ENCODE results near the gene TBX3. TPM values are rescaled to one million over a fixed set of nuclear protein-coding genes. Genes with fewer than 3 reads are reported as not detected.

The TBX3 gene
- total RNA-seq, 2 experiments from 2014 or later: not detected

DNA sequence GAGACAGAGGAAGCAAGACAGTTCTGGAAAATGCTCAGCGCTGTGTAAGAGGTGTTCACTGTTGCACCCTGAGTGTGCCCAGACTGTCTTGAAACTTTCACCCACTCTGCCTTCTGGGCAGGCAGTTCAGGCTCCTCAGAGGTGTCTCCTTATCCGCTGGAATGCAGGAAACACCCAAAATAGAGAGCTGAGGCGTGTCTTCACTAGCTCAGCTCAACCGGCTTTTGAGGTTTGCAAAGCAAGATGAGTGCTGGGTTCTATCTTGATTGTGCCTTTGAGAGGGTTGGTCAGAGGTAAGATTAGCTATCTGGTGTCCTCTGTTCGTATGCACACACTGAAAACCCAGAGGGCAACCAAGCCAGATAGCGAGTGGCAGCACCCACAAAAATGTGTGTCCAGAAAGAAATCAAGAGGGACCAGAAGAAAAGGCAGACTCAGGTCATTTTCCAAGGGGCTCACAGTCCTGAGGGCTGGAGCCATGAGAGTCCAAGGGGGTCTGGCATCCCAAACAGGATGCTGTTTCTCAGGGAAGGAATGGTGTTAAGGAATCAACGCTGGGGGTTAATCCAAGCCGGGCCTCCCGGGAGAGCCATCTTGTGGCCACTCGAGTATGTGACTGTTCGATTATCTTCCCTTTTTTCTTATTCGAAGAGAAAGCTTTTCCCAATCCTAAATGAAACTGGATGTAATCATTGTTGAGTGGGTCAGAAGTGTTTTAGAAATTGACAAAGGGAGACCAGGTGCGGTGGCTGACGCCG is 47.1 kb downstream of the TBX3 start:
- intact Hi-C loops (cut with micrococcal nuclease; ENCODE audit: unreplicated experiment): no loop called here
- BruUV-seq (replicated peaks): no TSS peak
- H3K36me3 ChIP-seq (ENCODE audit: insufficient read depth, low read length): no peaks in the 10 kb centered on the region
- H3K27ac ChIP-seq (ENCODE audit: low read depth, low read length, poor library complexity, severe bottlenecking): no peak overlapping the region
- H3K4me3 ChIP-seq (ENCODE audit: low read depth, low read length, poor library complexity, severe bottlenecking): no peak overlapping the region
- no peaks in the 10 kb centered on the region for H3K79me2 ChIP-seq (ENCODE audit: insufficient read depth, low read depth, low read length)
- no peaks in the 10 kb centered on the region for H3K9me2 ChIP-seq (ENCODE audit: insufficient read depth, low read length)
- ChIA-PET POLR2A (interaction anchor here (0.6 kb wide), 1 partner anchor 1292 kb away, joined by 4 read pairs; no protein-coding TSS in a partner anchor), CTCF (ENCODE audit: unreplicated experiment) (no interaction called here)
- no peaks in the 10 kb centered on the region for H3K4me1 ChIP-seq (ENCODE audit: insufficient read depth, low read length, poor library complexity, severe bottlenecking)
- H3K4me2 ChIP-seq (ENCODE audit: low read length): no peak overlapping the region
- no peaks in the 10 kb centered on the region for H3K9me3 ChIP-seq (ENCODE audit: low read length)
- DNase-seq (ENCODE audit: low spot score): no peak
- TF ChIP-seq EZH2phosphoT487 (IDR thresholded peaks at IDR 0.05; ENCODE audit: borderline replicate concordance, low read depth, low read length): no peak
- TF ChIP-seq, protein P1, sequence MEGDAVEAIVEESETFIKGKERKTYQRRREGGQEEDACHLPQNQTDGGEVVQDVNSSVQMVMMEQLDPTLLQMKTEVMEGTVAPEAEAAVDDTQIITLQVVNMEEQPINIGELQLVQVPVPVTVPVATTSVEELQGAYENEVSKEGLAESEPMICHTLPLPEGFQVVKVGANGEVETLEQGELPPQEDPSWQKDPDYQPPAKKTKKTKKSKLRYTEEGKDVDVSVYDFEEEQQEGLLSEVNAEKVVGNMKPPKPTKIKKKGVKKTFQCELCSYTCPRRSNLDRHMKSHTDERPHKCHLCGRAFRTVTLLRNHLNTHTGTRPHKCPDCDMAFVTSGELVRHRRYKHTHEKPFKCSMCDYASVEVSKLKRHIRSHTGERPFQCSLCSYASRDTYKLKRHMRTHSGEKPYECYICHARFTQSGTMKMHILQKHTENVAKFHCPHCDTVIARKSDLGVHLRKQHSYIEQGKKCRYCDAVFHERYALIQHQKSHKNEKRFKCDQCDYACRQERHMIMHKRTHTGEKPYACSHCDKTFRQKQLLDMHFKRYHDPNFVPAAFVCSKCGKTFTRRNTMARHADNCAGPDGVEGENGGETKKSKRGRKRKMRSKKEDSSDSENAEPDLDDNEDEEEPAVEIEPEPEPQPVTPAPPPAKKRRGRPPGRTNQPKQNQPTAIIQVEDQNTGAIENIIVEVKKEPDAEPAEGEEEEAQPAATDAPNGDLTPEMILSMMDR (conservative IDR thresholded peaks at IDR 0.05; ENCODE audit: low read length): 0 out of 2 replicates have a peak, but pooled peaks have one; percentile 19
- H2AFZ ChIP-seq (ENCODE audit: low read length): no peak overlapping the region
- no peaks in the 10 kb centered on the region for H4K20me1 ChIP-seq (ENCODE audit: insufficient read depth, low read length)

DNA sequence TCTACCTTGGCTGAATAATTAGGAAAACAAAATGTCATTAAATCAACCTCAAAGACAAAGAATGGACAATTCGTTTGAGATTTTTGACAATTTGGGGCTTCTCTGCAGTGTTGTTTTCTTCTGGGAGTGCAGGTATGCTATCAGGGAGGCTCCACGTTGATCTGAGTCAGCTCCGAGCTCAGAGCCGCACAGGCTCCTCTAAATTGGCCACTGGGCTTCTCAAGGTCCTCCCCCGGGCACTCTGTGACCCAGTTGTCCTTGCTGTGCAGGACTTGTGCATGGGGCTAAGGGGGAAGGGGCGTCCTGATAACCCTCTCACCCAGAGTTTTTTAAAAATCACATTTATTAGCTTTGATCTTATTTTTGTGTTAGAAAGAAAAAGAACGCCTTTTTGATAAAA is 52.7 kb downstream of the TBX3 start:
- H3K9me3 ChIP-seq (ENCODE audit: low read length): no peaks in the 10 kb centered on the region
- TF ChIP-seq, protein P1 (conservative IDR thresholded peaks at IDR 0.05; ENCODE audit: low read length): no peak
- BruUV-seq (replicated peaks): no TSS peak
- POLR2A ChIA-PET: interaction anchor here (0.6 to 1.3 kb wide), 2 partner anchors 10 to 548 kb away, joined by 4 to 5 read pairs; no protein-coding TSS in a partner anchor
- no peaks in the 10 kb centered on the region for H3K79me2 ChIP-seq (ENCODE audit: insufficient read depth, low read depth, low read length)
- no peaks in the 10 kb centered on the region for H4K20me1 ChIP-seq (ENCODE audit: insufficient read depth, low read length)
- no peaks in the 10 kb centered on the region for H3K9me2 ChIP-seq (ENCODE audit: insufficient read depth, low read length)
- no peak overlapping the region for H3K27ac ChIP-seq (ENCODE audit: low read depth, low read length, poor library complexity, severe bottlenecking)
- no peaks in the 10 kb centered on the region for H3K36me3 ChIP-seq (ENCODE audit: insufficient read depth, low read length)
- intact Hi-C loops (cut with micrococcal nuclease; ENCODE audit: unreplicated experiment): no loop called here
- CTCF ChIA-PET (ENCODE audit: unreplicated experiment): no interaction called here
- DNase-seq (ENCODE audit: low spot score): no peak
- no peak overlapping the region for H3K4me2 ChIP-seq (ENCODE audit: low read length)
- no peaks in the 10 kb centered on the region for H3K4me1 ChIP-seq (ENCODE audit: insufficient read depth, low read length, poor library complexity, severe bottlenecking)
- no peak overlapping the region for H3K4me3 ChIP-seq (ENCODE audit: low read depth, low read length, poor library complexity, severe bottlenecking)
- H2AFZ ChIP-seq (ENCODE audit: low read length): no peak overlapping the region

DNA sequence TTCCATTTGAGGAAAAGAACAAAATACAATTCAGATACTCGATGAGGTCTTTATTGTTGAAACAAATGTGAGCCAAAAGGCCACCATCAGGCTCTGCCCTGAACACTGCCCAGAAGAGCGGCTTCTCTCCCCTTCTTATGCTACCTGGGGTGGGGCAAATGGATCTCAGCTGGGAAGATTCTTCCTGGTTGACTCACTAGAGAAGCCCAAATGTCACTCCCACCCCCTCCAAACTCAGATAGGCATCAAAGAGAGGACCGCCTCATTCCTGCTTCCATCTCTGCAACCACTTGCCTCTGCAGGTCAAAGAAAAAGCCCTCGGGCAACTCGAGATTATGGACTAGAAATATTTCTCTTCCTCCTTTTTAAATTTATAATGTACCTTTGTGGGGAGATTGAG is 55.8 kb downstream of the TBX3 start:
- Histone ChIP-seq H3K9me3 (ENCODE audit: low read length) (no peaks in the 10 kb centered on the region), H3K79me2 (ENCODE audit: insufficient read depth, low read depth, low read length) (no peaks in the 10 kb centered on the region), H3K27ac (ENCODE audit: low read depth, low read length, poor library complexity, severe bottlenecking) (no peak overlapping the region), H2AFZ (ENCODE audit: low read length) (no peak overlapping the region), H3K36me3 (ENCODE audit: insufficient read depth, low read length) (no peaks in the 10 kb centered on the region), H3K4me3 (ENCODE audit: low read depth, low read length, poor library complexity, severe bottlenecking) (no peak overlapping the region), H3K9me2 (ENCODE audit: insufficient read depth, low read length) (no peaks in the 10 kb centered on the region), H3K4me2 (ENCODE audit: low read length) (no peak overlapping the region), H3K4me1 (ENCODE audit: insufficient read depth, low read length, poor library complexity, severe bottlenecking) (no peaks in the 10 kb centered on the region), H4K20me1 (ENCODE audit: insufficient read depth, low read length) (no peaks in the 10 kb centered on the region)
- BruUV-seq (replicated peaks): no TSS peak
- no peak for DNase-seq (ENCODE audit: low spot score)
- ChIA-PET POLR2A (no interaction called here), CTCF (ENCODE audit: unreplicated experiment) (no interaction called here)
- TF ChIP-seq EZH2phosphoT487 (IDR thresholded peaks at IDR 0.05; ENCODE audit: borderline replicate concordance, low read depth, low read length): no peak
- TF ChIP-seq, protein P1 (conservative IDR thresholded peaks at IDR 0.05; ENCODE audit: low read length): no peak
- intact Hi-C loops (cut with micrococcal nuclease; ENCODE audit: unreplicated experiment): no loop called here

All from OCI-LY7 (cell line).